Inflammatory macrophage (primary cell): ENCODE results near the gene LRRC63.
"Not testable (repeated sequence)": the region's sequence is repeated elsewhere in the genome, so short reads cannot be mapped to it uniquely, and the experiment has no call there.

Source experiments
- DNase-seq, 2 donors: peaks; one replicate each; pipeline ENCODE4 v3.0.0-alpha.2; 2020 to 2022
- total RNA-seq, 18 experiments: gene quantifications; one replicate each; lab custom pipeline; 2026; ENCODE audit warnings: mixed read lengths in 6 of 18, inconsistent platforms in 2 of 18; lab: John Stamatoyannopoulos, UW

LRRC63 gene, protein sequence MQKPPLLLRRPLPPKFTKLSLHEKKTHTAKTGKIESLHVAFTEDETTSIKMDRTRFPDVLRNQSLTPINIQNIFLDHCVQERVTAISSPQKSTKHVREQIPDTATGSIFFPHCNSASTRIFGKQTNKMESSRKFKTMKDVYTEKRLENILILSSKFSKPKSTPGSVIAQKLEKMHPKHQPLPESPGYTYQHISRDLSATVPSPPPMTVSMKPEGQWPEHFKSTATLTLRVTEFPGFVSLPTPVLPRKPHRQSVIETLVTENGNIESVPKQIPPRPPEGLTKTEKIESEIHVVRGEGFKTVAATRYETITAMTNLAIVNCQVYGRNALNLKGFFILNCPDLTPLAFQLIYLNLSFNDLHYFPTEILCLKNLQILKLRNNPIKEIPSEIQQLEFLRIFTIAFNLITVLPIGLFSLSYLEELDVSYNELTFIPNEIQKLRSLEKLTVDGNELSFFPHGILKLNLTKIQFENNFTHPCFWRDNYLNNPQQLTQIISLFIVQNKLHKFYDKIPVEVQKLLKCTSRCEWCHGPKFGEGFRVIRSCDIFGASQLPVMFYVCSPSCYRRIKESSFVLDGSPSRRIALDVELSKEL
- total RNA-seq: 0.10 to 3.7 (median 1.3) reads per million in 18 experiments

DNA sequence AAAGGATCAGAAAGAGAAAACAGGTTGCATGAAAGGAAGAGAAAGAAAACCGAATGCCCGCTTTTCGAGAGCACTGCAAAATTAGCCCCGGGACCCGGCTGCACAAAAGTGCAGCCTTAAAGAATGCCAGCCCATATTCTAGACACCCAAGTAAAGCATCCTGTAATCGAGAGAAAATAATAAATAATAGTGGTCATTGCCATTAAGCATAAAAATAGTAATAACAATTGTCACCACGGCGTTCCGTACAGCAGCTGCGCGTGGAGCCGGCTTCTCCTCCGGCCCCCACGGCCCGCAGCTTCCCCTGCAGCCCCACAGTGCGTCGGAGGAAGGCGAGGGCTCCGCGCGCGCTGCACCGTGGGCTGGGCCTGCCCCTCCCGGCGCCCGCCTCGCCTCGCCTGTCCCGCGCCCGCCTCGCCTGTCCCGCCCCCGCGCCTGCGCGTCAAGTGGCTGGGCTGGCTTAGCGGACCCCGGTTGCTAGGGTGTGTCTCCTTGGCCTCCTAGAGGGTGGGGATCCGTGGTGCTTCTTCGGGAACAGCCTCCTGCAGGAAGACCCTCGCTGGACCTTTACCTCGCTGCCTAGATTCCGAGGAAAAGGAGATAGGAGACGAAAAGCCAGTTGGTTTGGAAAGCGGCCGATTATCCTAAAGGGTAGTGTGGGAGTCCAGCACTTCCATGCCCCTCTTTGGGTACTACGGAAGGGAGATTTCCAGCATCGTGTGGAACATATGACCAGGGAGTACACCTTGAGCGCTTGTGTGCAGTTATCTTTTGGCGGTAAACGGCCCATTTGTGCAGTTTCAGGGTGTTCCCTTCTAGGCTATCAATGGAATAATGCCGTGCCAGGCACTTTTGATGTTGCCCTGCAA is at the start of gene LRRC63:
Gene LRRC63 (plus strand): TSS at position 446 of the 869 bp plus-strand sequence. CDS start 1,107 bp downstream, outside the sequence.
- peak; percentile 81 to 83 for DNase-seq

DNA sequence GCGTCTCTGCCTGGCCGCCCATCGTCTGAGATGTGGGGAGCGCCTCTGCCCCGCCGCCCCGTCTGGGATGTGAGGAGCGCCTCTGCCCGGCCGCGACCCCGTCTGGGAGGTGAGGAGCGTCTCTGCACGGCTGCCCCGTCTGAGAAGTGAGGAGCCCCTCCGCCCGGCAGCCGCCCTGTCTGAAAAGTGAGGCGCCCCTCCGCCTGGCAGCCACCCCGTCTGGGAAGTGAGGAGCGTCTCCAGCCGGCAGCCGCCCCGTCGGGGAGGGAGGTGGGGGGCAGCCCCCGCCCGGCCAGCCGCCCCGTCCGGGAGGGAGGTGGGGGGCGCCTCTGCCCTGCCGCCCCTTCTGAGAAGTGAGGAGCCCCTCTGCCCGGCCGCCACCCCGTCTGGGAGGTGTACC is 49.0 kb upstream of the LRRC63 start:
- DNase-seq: not testable (repeated sequence)

GRCh38 chr13:46164661-46165060 is 47.1 kb upstream of the LRRC63 start:
- DNase-seq: no peak

GRCh38 chr13:46165485-46166223 is 46.1 kb upstream of the LRRC63 start:
- DNase-seq: no peak

DNA sequence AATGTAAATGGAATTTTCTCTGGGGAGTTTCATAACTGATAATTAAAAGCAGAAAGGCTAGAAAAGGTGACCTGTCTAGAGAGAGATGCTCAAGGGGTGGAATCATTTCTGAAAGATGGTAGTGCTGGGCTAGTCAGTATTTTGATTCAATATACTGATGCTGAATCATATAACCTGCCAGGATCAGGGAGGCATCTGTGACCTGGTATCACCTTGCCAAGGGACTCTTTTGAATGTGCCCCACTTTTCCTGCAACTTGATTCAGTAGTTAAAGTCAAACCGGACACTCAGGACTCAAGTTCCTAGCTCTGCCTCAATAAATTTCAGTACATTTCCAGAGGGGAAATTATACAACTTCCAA is 45.5 kb upstream of the LRRC63 start:
- DNase-seq: no peak

DNA sequence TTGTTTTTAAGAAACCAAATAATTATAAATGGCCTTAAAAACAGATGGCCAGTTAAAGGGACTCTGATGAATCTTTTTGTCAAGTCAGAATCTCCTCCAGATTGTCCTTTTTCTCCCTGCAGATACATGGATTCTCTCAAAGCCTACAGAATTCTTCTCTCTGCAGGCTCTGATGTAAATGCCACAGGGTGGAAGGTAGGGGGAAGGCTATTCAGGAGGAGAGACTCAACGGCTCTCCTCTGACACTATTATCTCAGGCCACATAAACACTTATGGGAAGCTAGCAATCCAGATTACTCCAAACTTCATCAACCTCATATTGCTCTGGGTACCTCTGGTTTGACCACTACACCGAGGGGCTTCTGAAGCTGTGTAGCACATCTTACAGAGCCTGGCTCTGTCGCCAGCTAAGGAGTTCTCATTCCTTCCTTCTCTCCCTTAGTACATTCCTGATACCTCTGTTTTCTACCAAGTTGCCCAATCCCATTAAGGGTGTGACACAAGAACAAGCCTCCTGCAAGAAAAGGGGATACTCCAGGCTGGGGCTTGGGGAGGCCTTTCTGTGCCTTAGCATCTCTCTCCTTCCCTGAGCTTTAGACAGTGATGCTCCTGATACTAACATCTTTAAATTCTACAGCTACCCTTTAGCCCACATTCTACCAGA is 44.6 kb upstream of the LRRC63 start:
- no peak for DNase-seq

DNA sequence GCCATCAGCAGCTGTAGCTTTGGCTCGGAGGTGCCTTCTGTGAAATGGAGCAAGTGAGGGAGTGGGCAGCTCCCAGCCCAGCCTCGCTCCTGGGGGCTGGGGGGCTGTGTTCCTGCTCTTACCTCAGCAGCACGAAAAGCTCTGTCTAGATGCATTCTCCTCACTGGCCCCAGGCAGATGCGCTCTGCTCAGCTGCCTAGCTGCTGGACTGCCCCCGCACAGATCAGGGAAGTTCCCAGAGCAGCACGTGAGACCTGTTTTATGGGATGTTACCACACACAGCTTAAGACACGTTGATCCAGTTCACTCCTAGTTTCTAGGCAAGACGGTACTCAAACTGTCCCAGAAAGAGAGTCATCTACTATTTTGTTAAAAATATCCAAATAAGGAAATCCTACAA is 43.4 kb upstream of the LRRC63 start:
- DNase-seq: peak; percentile 86 to 92

DNA sequence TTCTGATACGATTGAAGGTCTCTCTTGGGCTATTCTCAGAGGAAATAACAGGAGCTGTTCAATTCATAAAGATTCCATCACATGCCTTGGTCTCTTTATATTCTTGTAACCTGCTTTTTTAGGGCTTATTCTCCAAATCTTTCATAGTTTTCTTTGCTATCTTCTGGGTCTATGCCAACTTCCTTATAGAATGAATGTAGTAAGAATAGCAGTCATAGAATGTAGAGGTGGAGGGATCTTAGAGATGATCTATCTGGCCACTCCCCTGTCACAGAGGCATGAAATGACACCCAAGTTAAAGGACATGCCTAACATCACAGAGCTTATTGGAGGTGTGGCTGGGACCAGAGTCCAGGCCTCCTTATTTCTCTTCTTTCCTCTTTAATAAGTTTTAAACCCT is 42.9 kb upstream of the LRRC63 start:
- DNase-seq: peak; percentile 41 to 48

- no peak for DNase-seq
Observed at GRCh38 chr13:46169758-46170157, 42.0 kb upstream of the LRRC63 start.

DNA sequence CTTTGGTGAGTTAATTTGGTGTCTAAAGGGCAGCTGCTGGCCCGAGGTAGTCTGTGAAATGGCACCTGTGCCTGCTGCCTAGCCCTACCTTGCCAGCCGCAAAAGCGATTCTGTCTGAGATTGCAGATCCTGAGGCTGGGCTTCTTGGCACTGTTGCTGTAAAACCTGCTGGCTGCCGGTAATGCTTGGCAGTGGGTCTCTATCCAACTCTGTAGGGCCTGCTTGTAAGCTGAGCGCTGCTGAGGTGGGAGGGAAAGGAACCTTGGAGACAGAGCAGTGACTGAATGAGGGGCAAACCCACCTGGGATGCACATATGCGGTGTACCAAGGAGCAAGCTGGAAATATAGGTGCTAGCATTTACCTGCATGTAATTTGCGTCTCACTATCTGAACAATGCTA is 41.5 kb upstream of the LRRC63 start:
- no peak for DNase-seq

DNA sequence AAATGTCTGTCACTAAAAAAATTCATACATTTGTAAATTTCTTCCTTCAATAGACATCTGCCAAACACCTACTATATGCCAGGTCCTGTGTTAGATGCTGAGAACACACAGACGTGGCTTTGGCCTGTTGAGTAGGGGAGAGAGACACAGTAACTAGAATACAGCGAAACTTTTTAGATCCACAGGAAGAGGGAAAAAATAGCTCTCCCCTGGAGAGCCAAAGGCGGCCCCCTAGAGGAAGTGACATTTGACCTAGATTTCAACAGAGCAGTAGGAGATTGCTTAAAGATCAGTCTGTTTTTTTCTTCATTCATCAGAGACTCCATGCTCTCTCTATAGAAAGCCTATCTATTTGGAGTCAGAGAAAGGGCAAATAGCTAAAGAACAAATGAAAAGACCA is 41.0 kb upstream of the LRRC63 start:
- no peak for DNase-seq

GRCh38 chr13:46171217-46171616 is 40.5 kb upstream of the LRRC63 start:
- peak; percentile 77 to 86 for DNase-seq

GRCh38 chr13:46171739-46172138 is 40.0 kb upstream of the LRRC63 start:
- DNase-seq: no peak

DNA sequence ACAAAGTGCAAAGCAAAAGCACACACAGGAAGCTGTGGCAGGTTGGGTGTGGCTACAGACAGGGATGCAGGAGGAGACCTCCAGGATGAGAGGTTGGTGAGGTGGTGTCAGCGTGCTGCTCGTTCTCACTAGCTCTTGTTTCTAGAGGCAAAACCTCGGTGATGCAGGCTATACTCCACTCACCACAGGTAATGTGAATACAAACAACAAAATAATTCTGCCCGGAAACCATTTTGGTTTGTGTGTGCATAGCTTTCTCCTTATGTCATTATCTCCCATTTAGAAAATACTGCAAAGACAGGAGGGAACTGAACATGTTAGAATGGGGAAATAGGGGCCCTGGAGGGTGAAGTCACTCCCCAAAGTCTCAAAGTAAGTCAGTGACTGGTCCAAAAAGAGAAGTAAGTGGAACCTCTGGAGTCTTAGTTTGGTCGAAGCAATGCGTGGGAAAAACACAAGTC is 39.2 kb upstream of the LRRC63 start:
- peak; percentile 90 to 92 for DNase-seq

DNA sequence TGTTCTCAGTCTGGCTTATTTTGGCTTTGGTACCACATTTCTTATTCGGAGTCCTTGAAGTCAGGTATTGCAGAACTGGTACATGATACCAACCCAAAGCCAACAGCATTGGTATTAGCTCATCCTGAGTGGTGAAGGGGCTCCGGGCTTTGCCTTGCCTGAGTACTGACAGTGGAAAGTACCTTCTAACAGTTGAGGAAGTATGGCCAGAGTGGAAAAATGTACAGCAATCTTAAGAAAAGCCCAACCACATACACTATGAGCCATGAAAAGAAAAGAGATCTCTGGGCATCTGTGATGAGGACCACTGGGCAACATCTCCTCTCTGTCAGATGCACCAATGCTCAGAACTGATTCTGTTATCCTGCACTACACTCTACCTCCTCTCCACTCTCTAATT is 38.1 kb upstream of the LRRC63 start:
- DNase-seq: peak; percentile 61 to 75

- DNase-seq: peak; percentile 89 to 94
Observed at GRCh38 chr13:46176756-46177155, 35.0 kb upstream of the LRRC63 start.

GRCh38 chr13:46178143-46178542 is 33.6 kb upstream of the LRRC63 start:
- peak; percentile 72 to 76 for DNase-seq

- DNase-seq: no peak
Observed at GRCh38 chr13:46178821-46179220, 32.9 kb upstream of the LRRC63 start.

- peak; percentile 70 to 72 for DNase-seq
Observed at GRCh38 chr13:46179491-46179908, 32.2 kb upstream of the LRRC63 start.

DNA sequence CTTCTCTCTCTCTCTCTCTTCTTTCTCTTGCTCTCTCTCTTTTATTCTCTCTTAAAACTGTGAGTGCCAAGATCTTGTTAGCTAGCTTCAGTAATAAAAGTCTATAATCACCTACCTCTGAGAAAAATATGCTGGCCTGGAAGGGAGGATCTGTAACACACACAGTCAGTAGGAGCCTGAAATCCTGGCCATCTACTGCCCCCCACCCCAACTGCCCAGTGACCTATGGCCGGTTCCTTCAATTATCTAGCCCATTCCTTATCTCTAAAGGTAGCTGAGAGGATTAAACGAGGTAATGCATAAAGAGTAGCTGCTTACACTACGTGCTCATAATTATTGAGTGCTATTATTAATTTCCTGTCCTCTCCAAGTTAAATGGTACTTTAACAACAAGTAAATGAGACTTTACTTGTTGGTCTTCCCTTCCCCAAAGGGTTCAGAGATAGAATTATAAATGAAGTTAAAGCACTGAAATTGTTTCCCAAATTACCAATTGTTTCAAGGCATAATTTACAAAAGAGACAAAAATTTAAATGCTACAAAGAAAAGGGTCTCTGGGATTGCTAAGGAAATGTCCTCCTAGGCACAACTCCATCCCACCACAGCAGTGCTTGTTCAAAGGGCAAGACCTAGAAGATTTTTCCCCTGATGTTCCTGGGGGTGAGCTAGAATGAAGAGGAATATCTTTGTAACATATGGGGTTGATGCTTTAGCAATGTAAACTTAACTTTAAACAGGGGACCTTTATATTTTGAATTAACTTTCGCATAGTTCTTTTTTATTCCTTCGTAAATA is 31.6 kb upstream of the LRRC63 start:
- DNase-seq: no peak

- DNase-seq: no peak
Observed at GRCh38 chr13:46181377-46181839, 30.3 kb upstream of the LRRC63 start.
